Caco-2 (cell line): ENCODE measurements around the gene MTHFD1. TPM values are rescaled to one million over a fixed set of nuclear protein-coding genes. Genes with fewer than 3 reads are reported as not detected.

Experiments
- BruUV-seq: library from RNA; stranded (reverse); fragments of 400-500 nt; replicated peaks from 2 replicates; lab custom pipeline; 2021; lab: Mats Ljungman, UMichigan
- CTCF ChIA-PET: fragments of 300-600 bp; sonication (Branson Sonifier 250); formaldehyde crosslinking; loops from one replicate; lab custom pipeline; 2022; ENCODE audit warnings: antibody characterized with exemption; lab: Charles Lee
- POLR2A ChIA-PET: fragments of 300-600 bp; sonication (Branson Sonifier 250); formaldehyde crosslinking; loops from one replicate; lab custom pipeline; 2022; ENCODE audit warnings: antibody characterized with exemption; lab: Charles Lee
- DNase-seq, 2 experiments: peaks; one replicate each; pipeline versions ENCODE4 v3.0.0 to v3.0.0-alpha.2; 2020 to 2022
- H3K27me3 ChIP-seq: replicated peaks from 2 replicates; pipeline ENCODE4 v1.6.0; 2011; ENCODE audit warnings: low read length; ENCODE audit not compliant: control insufficient read depth, insufficient read depth
- H3K36me3 ChIP-seq: 2 replicates; pipeline ENCODE4 v1.5.1; 2011; ENCODE audit warnings: low read length; ENCODE audit not compliant: control insufficient read depth, insufficient read depth
- H3K4me1 ChIP-seq: fragments of 250-450 bp; sonication (Bioruptor Pico); 2 replicates; pipeline ENCODE4 v1.5.1; 2020; ENCODE audit warnings: mild to moderate bottlenecking
- H3K4me3 ChIP-seq: 2 replicates; pipeline ENCODE4 v1.5.1; 2011; ENCODE audit warnings: low read depth, mild to moderate bottlenecking, control low read depth, low read length
- H3K9me3 ChIP-seq: fragments of 250-450 bp; sonication (Bioruptor Pico); 2 replicates; pipeline ENCODE4 v1.5.1; 2020; ENCODE audit warnings: mild to moderate bottlenecking, moderate library complexity
- H3K27ac Mint-ChIP-seq: one replicate; pipeline ENCODE4 v1.8.0; 2022; ENCODE audit warnings: mixed read lengths; ENCODE audit not compliant: unreplicated experiment
- H3K27me3 Mint-ChIP-seq: one replicate; pipeline ENCODE4 v1.8.0; 2022; ENCODE audit warnings: mixed read lengths; ENCODE audit not compliant: insufficient read depth, unreplicated experiment
- H3K36me3 Mint-ChIP-seq: one replicate; pipeline ENCODE4 v1.8.0; 2022; ENCODE audit warnings: mild to moderate bottlenecking, mixed read lengths; ENCODE audit not compliant: insufficient read depth, unreplicated experiment
- H3K4me1 Mint-ChIP-seq: one replicate; pipeline ENCODE4 v1.8.0; 2022; ENCODE audit warnings: low read depth, mixed read lengths; ENCODE audit not compliant: unreplicated experiment
- H3K4me3 Mint-ChIP-seq: one replicate; pipeline ENCODE4 v1.8.0; 2022; ENCODE audit warnings: mild to moderate bottlenecking, moderate library complexity, mixed read lengths; ENCODE audit not compliant: unreplicated experiment
- H3K9me3 Mint-ChIP-seq: one replicate; pipeline ENCODE4 v1.8.0; 2022; ENCODE audit warnings: mixed read lengths; ENCODE audit not compliant: unreplicated experiment
- intact Hi-C: fragments of 100-400 bp; cut with micrococcal nuclease; formaldehyde crosslinking; loops from one replicate; pipeline ENCODE4 v1.10.0; 2022; ENCODE audit not compliant: unreplicated experiment
- total RNA-seq: library from RNA; stranded (reverse); gene quantifications from 2 replicates; pipeline ENCODE4 v1.2.3, GENCODE V29; 2022
- TF ChIP-seq, protein P1 (sequence below), 2 experiments: fragments of 200-600 bp in 1 of 2; IDR thresholded peaks; 1 replicate in 1 of 2; 2 replicates in 1 of 2; pipeline versions ENCODE4 v1.5.1 to v1.8.0; 2011 to 2022; ENCODE audit warnings: antibody characterized with exemption in 1 of 2, control low read depth in 1 of 2, inconsistent platforms in 1 of 2, low read depth in 1 of 2, low read length in 1 of 2, mild to moderate bottlenecking in 1 of 2, moderate library complexity in 1 of 2; ENCODE audit not compliant: insufficient read depth in 1 of 2, severe bottlenecking in 1 of 2, unreplicated experiment in 1 of 2

The MTHFD1 gene
- total RNA-seq, 1 experiment from 2014 or later, result 180 TPM

DNA sequence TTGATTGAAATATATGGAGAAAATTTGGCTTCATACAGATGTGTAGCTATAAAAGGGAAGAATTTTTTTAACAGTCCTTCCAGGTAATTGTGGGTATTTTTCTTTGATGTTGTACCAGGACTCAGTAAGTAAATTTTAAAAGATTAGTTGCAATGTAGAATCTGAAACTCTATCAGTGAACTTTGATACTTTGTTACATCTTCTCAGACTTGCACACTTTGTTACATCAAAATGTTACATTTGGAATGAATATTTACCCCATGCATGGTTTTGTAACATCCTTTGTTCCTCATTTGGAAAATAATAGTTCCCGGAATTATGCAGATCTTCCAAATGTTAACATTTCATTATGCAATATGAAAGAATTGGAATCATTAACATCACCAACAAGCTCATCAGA lies 13.8 kb downstream of the MTHFD1 start:
- POLR2A ChIA-PET, result no interaction called here
- CTCF ChIA-PET, result no interaction called here
- H3K9me3 ChIP-seq, result no peaks in the 10 kb centered on the region
- no peak overlapping the region for H3K4me3 ChIP-seq
- no peaks in the 10 kb centered on the region for H3K36me3 ChIP-seq
- BruUV-seq, result TSS peak; percentile 23
- H3K36me3 Mint-ChIP-seq, result peaks cover 50% of the 10 kb centered on the region
- no peaks in the 10 kb centered on the region for H3K9me3 Mint-ChIP-seq
- no peaks in the 10 kb centered on the region for H3K27me3 ChIP-seq
- no peak overlapping the region for H3K27ac Mint-ChIP-seq
- peaks cover 11% of the 10 kb centered on the region; the same call in 1 of the 2 replicates for H3K4me1 ChIP-seq
- TF ChIP-seq, protein P1, sequence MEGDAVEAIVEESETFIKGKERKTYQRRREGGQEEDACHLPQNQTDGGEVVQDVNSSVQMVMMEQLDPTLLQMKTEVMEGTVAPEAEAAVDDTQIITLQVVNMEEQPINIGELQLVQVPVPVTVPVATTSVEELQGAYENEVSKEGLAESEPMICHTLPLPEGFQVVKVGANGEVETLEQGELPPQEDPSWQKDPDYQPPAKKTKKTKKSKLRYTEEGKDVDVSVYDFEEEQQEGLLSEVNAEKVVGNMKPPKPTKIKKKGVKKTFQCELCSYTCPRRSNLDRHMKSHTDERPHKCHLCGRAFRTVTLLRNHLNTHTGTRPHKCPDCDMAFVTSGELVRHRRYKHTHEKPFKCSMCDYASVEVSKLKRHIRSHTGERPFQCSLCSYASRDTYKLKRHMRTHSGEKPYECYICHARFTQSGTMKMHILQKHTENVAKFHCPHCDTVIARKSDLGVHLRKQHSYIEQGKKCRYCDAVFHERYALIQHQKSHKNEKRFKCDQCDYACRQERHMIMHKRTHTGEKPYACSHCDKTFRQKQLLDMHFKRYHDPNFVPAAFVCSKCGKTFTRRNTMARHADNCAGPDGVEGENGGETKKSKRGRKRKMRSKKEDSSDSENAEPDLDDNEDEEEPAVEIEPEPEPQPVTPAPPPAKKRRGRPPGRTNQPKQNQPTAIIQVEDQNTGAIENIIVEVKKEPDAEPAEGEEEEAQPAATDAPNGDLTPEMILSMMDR (IDR thresholded peaks at IDR 0.05; ENCODE audit: insufficient read depth in 1 of 2, low read depth in 1 of 2, low read length in 1 of 2, severe bottlenecking in 1 of 2, unreplicated experiment in 1 of 2), result no peak
- intact Hi-C loops, result no loop called here
- peaks cover 5% of the 10 kb centered on the region for H3K4me1 Mint-ChIP-seq
- H3K4me3 Mint-ChIP-seq, result no peak overlapping the region
- H3K27me3 Mint-ChIP-seq, result no peaks in the 10 kb centered on the region
- DNase-seq, result no peak

DNA sequence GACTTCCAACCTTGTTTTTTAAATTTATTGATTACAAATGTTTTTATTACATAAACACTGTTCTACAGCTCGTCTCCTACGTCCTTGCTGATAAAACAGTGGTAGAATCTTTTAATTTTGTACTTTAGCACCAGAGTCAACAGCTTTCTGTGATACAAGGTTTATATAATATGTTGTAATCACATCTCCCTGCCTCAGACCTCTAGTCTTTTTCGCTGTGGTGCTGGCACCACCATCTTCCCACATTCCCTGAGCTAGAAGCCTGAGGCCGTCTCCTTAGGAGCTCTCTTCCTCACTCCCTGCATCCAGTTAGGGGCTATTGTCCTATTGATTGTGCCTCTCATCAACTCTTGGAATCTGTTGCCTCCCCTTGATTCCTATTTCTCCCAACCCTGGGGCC lies 17.1 kb downstream of the MTHFD1 start:
- Mint-ChIP-seq H3K9me3 (no peaks in the 10 kb centered on the region), H3K36me3 (peaks cover 68% of the 10 kb centered on the region), H3K27me3 (no peaks in the 10 kb centered on the region), H3K27ac (no peak overlapping the region), H3K4me3 (no peak overlapping the region), H3K4me1 (peaks cover 12% of the 10 kb centered on the region)
- POLR2A ChIA-PET, result no interaction called here
- H3K4me1 ChIP-seq, result peaks cover 25% of the 10 kb centered on the region
- intact Hi-C loops, result no loop called here
- no peak overlapping the region for H3K4me3 ChIP-seq
- CTCF ChIA-PET, result no interaction called here
- no peak for DNase-seq
- no TSS peak for BruUV-seq
- TF ChIP-seq, protein P1 (IDR thresholded peaks at IDR 0.05; ENCODE audit: insufficient read depth in 1 of 2, low read depth in 1 of 2, low read length in 1 of 2, severe bottlenecking in 1 of 2, unreplicated experiment in 1 of 2), result no peak
- H3K27me3 ChIP-seq, result no peaks in the 10 kb centered on the region
- no peaks in the 10 kb centered on the region for H3K9me3 ChIP-seq
- peaks cover 1% of the 10 kb centered on the region; the same call in 1 of the 2 replicates for H3K36me3 ChIP-seq

DNA sequence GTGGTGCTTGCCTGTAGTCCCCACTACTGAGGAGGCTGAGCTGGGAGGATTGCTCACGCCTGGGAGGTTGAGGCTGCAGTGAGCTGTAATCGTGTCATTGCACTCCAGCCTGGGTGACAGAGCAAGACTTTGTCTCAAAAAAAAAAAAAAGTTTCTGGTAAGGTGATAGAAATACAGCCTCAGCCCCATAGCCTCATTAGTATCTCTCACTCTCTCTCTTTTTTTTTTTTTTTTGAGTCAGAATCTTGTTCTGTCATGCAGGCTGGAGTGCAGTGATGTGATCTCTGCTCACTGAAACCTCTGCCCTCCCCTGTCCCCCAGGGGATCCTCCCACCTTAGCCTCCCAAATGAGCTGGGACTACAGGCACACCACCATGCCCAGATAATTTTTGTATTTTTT lies 19.2 kb downstream of the MTHFD1 start:
- Mint-ChIP-seq H3K27ac (no peak overlapping the region), H3K4me3 (no peak overlapping the region), H3K9me3 (no peaks in the 10 kb centered on the region), H3K36me3 (peaks cover 78% of the 10 kb centered on the region), H3K4me1 (peaks cover 12% of the 10 kb centered on the region), H3K27me3 (no peaks in the 10 kb centered on the region)
- no TSS peak for BruUV-seq
- H3K4me3 ChIP-seq, result no peak overlapping the region
- peaks cover 1% of the 10 kb centered on the region; the same call in 1 of the 2 replicates for H3K36me3 ChIP-seq
- peaks cover 21% of the 10 kb centered on the region; the same call in 1 of the 2 replicates for H3K4me1 ChIP-seq
- TF ChIP-seq, protein P1 (IDR thresholded peaks at IDR 0.05; ENCODE audit: insufficient read depth in 1 of 2, low read depth in 1 of 2, low read length in 1 of 2, severe bottlenecking in 1 of 2, unreplicated experiment in 1 of 2), result no peak
- ChIA-PET POLR2A (no interaction called here), CTCF (no interaction called here)
- intact Hi-C loops, result no loop called here
- H3K27me3 ChIP-seq, result no peaks in the 10 kb centered on the region
- no peaks in the 10 kb centered on the region for H3K9me3 ChIP-seq
- DNase-seq, result no peak
